SHP77 (cell line): Measurements from ENCODE around the gene CREBL2.
"Not testable (repeated sequence)": the region's sequence is repeated elsewhere in the genome, so short reads cannot be mapped to it uniquely, and the experiment has no call there.

ENCODE experiments used
- DNase-seq, 2 experiments: peaks; one replicate each; lab custom pipeline; 2025; lab: John Stamatoyannopoulos, UW

Gene CREBL2

DNA sequence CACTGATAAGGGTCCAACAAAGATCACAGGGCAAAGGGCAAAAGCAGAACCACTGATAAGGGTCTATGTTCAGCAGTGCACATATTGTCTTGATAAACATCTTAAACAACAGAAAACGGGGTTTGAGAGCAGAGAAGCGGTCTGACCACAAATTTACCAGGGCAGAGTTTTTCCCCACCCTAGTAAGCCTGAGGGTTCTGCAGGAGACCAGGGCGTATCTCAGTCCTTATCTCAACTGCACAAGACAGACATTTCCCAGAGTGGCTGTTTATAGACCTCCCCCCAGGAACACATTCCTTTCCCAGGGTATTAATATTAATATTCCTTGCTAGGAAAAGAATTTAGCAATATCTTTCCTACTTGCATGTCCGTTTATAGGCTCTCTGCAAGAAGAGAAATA, 28.3 kb downstream of the CREBL2 start:
- not testable (repeated sequence) for DNase-seq

DNA sequence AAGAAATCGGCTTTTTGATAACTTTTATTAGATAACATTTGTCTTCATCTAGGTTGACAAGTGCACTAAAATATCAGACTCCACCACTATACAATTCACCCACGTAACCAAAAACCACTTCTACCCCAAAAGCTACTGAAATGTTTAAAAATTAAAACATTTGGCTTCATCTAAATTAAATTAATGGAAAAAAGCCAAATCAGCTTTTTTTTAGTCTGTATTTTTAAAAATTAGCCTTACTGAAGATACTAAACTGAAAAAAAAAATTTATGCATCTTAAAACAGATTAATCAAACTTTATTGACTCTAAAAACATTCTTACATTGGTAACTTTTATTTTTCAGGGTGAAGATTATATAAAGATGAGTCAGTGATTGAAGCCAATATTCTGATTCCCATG, 30.0 kb downstream of the CREBL2 start:
- no peak for DNase-seq

DNA sequence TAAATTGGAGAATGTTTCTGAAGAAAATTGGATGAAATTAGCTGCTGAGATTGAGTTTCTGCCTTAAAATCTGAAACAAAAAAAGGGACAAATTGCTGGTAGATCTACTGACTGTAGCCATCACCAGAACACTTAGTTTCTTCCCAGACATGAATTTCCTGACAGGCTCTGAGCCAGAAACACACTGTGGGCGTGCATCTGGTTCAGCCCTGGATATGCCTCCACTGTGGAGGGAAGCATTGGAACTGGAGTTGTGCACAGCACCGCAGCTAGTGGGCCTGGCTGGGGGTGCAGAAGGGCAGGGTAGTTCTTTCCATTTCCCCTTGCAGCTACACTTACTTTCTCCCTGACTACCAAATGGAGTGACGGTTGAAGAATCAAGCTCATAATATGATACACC, 31.2 kb downstream of the CREBL2 start:
- no peak for DNase-seq

GRCh38 chr12:12645485-12645884, 33.8 kb downstream of the CREBL2 start:
- no peak for DNase-seq

- DNase-seq = not testable (repeated sequence)
Measured at GRCh38 chr12:12645968-12646367, 34.3 kb downstream of the CREBL2 start.

GRCh38 chr12:12646483-12647072, 34.9 kb downstream of the CREBL2 start:
- DNase-seq = no peak

- DNase-seq = no peak
Measured at GRCh38 chr12:12648284-12648683, 36.6 kb downstream of the CREBL2 start.

- DNase-seq = no peak
Measured at GRCh38 chr12:12648951-12649650, 37.4 kb downstream of the CREBL2 start.

- no peak for DNase-seq
Measured at GRCh38 chr12:12651752-12652151, 40.1 kb downstream of the CREBL2 start.

GRCh38 chr12:12652704-12653103, 41.0 kb downstream of the CREBL2 start:
- DNase-seq = not testable (repeated sequence)

- no peak for DNase-seq
Measured at GRCh38 chr12:12653922-12654321, 42.2 kb downstream of the CREBL2 start.

DNA sequence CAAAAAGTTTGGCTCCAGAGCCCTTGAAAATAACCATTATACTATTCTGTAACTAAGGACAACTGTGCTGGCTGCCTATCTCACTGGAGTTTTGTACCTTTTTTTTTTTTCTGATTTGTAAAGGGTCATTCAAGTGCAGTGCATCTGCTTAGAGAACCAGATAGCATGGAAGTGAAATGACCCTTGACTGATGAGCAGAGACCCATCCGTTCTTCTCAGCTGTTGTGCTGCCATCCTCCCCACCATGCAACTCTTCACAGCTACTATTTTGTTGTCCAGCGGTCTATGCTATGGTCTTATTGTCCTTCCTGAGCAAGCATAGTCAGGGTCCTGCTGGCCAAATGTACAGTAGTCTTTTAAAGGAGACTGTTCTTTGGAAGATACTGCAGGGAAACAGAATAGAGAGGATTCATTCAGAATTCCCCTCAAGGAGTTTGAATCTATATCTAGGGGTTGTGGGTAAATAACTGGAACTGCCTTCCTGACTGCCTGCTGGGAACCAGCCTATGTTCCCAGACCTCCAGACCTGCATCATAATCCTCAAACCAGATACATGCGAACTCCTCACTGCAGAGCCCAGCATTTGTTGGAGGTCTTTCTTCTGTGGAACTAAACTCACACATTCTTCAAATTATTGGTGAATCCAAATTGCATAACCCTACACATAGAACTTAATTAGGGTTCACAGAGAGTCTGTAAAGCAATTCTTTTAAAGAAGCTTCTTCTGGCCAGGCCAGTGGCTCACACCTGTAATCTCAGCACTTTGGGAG, 43.2 kb downstream of the CREBL2 start:
- DNase-seq = no peak

- no peak for DNase-seq
Measured at GRCh38 chr12:12660201-12660600, 48.5 kb downstream of the CREBL2 start.

- DNase-seq = no peak
Measured at GRCh38 chr12:12661086-12661856, 49.6 kb downstream of the CREBL2 start.

GRCh38 chr12:12663644-12664294, 52.1 kb downstream of the CREBL2 start:
- no peak for DNase-seq

GRCh38 chr12:12665194-12665593, 53.5 kb downstream of the CREBL2 start:
- no peak for DNase-seq

- DNase-seq = no peak
Measured at GRCh38 chr12:12668005-12668404, 56.3 kb downstream of the CREBL2 start.

DNA sequence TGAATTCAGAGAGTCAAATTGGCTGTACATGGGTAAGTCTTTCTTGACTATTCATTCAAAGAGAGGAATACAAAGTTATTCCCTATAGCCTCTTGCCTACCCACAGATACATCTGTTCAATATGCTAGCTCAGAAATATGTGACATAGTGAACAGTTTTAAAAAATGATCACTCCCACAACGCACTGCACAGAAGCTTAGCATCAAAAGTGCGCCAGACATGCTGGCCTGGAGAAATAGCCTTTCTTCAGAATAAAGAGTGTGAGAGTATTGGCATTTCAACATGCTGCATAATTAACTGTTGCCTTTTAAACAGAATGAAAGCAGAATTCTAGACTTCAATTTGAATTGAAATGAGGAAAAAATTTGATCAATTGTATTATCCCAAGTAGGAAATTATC, 57.3 kb downstream of the CREBL2 start:
- no peak for DNase-seq

DNA sequence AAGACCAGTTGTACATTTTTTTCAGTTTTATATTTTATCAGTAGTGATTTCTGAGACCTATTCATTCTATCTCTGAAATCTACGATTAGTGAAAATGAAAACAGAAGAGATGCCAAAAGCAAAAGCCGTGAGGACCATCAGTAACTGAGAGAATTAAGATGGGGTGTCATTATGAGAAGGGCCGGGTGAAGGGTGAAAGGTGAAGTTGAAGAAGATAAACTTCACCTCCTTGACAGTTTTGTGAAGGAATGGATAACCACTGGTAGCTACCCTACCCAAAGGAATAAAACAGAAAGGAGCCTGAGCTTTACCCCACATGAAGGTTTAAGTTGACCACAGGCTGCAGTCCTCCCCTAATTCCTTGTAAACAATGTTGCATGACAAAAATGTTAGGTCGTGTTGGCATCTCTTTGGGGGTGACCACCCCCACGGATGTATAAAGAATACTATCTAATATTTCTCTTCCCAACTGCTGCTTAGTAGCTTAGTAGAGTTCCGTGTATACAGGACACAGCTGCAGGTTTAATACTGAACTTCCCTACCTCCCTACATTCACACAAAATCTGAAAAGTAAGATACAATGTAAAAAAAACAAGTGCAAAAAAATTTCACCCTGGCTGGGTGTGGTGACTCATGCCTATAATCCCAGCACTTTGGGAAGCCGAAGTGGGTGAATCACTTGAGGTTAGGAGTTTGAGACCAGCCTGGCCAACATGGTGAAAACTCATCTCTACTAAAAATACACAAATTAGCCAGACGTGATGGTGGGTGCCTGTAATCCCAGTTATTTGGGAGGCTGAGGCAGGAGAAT, 60.4 kb downstream of the CREBL2 start:
- no peak for DNase-seq

DNA sequence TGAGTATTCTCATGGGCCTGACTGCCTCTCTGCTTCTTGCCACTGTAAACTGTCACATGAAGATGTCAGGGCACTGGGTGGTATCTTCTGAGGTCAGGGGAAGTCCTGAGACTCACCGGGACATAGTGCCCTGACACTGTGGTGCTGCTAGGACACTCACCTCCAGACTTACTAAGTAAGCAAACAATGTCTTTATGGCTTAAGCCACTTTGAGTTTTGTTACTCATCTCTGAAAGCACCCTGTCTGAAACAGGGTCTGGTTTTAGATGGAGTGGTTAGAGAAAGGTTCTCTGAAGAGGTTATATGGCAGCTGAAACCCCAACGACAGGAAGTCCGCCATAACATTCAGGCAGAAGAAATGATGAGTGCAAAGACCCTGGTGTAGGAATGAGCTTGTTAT, 61.6 kb downstream of the CREBL2 start:
- no peak for DNase-seq

DNA sequence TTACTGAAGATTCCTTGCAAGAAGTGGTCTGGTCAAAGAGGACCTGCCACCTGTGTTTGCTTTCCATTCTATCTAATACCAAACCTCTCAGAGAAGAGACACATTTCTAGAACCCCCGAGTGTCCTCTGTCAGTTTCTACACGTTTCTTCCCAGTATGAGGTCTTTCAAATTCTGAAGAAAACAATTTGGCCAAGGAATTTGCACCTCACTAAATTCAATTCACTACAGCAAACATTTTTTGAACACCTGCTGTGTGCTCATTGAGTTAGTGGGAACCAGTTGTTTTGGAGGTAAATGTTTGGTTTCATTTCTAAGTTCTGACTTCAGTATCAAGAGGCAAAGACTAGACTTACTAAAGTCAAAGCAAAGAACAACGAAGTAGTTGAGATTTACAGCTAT, 64.9 kb downstream of the CREBL2 start:
- DNase-seq = no peak
